ENCODE data around the gene NPB.

The NPB gene

DNA sequence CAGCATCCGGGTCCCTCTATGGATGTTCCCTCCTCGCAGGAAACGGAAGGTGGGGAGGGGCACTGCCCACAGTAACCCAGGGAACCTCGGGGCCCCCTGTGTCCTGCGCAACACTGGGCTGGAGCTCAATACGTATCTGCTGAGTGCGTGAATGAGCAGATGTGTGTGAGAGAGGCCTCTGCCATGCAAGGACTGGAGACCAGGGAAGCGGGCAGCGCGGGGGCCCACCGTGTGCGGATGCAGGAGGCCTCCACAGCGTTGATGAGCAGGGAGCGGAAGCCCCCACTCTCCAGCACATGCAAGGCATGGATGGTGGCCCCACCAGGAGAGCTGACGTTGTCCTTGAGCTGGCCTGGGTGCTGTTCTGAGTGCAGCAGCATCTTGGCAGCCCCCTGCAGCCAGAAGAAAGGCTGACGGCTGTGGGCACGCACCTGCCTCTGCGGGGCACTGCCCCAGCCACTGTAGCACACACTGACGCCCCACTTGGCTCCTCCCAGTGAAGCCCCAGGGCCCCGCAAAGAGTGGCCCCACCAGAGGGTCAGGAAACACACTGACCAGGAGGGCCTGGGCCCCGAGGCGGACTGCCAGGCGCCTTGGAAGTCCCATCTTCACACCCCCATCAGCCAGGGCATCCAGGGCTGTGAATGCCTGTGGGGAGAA, 32.2 kb downstream of the NPB start:
- no peaks in the 10 kb centered on the region for H3K9me3 Mint-ChIP-seq

DNA sequence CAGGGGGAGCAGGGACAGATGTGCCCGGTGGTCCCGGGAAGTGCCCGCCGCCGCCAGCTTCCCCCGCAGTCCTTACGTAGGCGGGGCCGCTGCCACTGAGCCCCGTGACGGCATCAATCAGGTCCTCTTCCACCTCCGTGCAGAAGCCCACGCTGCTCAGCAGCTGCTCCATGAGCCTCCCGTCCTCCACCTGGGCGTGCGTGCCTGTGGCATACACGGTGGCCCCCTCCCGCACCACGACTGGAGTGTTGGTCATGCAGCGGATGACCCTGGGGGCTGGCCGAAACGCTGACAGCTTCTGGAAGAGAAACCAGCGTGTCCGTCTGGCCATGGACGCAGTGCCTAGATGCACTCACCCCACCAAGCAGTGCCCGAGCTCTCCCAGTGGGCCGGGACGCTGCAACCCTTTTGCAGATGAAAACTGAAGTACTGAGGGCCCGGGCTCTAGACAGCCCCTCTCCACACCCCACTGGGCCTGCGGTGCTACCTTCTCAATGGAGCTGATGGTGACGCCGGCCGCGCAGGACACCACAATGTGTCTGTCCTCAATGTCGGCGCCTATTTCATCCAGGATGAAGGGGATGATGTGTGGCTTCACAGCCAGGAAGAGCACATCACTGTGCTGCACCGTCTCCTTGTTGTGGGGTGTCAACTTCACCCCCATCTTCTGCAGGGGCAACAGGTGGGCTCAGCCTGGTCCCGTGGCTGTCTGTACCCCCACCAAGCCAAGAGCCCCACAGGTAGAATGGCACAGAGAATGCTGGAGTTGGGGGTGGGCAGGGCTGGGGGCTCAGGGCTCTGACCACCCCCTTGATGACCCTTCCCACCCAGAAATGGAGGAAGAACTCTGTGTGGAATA, 33.0 kb downstream of the NPB start:
- H3K9me3 Mint-ChIP-seq = no peaks in the 10 kb centered on the region
- H3K4me3 Mint-ChIP-seq = peak overlapping the region; percentile 73 to 88 (median 87)
- H3K27ac Mint-ChIP-seq = no peak overlapping the region
- peaks cover 18% of the 10 kb centered on the region for H3K4me1 Mint-ChIP-seq
- H3K27me3 Mint-ChIP-seq (ENCODE audit: low read depth) = peaks cover 8% of the 10 kb centered on the region
- H3K36me3 Mint-ChIP-seq (ENCODE audit: low read depth) = peaks cover 3% of the 10 kb centered on the region
- TF ChIP-seq, protein P1, sequence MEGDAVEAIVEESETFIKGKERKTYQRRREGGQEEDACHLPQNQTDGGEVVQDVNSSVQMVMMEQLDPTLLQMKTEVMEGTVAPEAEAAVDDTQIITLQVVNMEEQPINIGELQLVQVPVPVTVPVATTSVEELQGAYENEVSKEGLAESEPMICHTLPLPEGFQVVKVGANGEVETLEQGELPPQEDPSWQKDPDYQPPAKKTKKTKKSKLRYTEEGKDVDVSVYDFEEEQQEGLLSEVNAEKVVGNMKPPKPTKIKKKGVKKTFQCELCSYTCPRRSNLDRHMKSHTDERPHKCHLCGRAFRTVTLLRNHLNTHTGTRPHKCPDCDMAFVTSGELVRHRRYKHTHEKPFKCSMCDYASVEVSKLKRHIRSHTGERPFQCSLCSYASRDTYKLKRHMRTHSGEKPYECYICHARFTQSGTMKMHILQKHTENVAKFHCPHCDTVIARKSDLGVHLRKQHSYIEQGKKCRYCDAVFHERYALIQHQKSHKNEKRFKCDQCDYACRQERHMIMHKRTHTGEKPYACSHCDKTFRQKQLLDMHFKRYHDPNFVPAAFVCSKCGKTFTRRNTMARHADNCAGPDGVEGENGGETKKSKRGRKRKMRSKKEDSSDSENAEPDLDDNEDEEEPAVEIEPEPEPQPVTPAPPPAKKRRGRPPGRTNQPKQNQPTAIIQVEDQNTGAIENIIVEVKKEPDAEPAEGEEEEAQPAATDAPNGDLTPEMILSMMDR (IDR thresholded peaks at IDR 0.05; ENCODE audit: unreplicated experiment in 3 of 3) = no peak

More for the DNA sequence above, 32.2 kb downstream of the NPB start:
- peaks cover 18% of the 10 kb centered on the region for H3K4me1 Mint-ChIP-seq
- H3K27me3 Mint-ChIP-seq (ENCODE audit: low read depth) = peaks cover 8% of the 10 kb centered on the region
- TF ChIP-seq, protein P1 (IDR thresholded peaks at IDR 0.05; ENCODE audit: unreplicated experiment in 3 of 3) = no peak
- peaks cover 3% of the 10 kb centered on the region for H3K36me3 Mint-ChIP-seq (ENCODE audit: low read depth)
- H3K27ac Mint-ChIP-seq = no peak overlapping the region
- peak overlapping the region; percentile 50 to 62 (median 50) for H3K4me3 Mint-ChIP-seq

DNA sequence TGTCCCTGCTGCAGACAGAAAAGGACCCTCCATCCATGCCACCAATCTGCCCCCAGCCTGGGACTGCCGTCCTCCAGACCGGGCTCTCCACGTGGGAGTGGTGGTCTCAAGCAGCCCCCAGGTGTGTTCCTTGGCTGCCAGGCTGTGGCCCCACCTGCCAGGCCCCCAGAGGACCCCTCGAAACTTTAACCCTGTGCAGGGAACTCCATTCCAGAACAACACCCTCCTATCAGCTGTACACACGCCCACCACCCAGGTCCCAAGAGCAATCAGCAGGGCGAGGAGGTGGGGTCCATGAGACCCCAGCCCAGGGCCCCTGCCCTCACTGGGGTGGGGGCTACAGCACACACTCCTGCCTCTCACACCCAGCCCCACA, 33.7 kb downstream of the NPB start:
- no peaks in the 10 kb centered on the region for H3K9me3 Mint-ChIP-seq
- peaks cover 3% of the 10 kb centered on the region for H3K36me3 Mint-ChIP-seq (ENCODE audit: low read depth)
- H3K4me3 Mint-ChIP-seq = peak overlapping the region; percentile 73 to 88 (median 87)
- H3K27ac Mint-ChIP-seq = peak overlapping the region in 1 of 3 experiments; percentile 56
- peaks cover 8% of the 10 kb centered on the region for H3K27me3 Mint-ChIP-seq (ENCODE audit: low read depth)
- TF ChIP-seq, protein P1 (IDR thresholded peaks at IDR 0.05; ENCODE audit: unreplicated experiment in 3 of 3) = no peak
- H3K4me1 Mint-ChIP-seq = peaks cover 24% of the 10 kb centered on the region

DNA sequence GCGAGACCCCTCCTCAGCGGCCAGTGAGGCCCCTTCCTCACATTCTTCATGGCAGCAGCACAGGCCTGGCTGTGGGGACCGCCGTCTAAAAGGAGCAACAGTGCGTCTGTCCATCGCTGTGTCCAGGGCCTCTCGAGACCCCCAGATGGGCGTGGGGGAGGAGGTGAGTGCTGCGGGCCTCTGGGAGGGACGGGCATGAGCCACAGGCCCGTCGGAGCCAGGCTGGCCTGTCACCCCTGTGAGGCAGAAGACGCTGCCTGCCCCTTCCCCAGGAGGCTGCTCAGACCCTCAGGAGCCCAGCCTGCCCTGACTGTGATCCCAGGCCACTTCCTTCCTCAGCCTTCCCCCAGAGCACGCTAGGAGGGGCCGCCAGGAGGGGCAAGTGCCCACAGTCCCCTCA, 37.2 kb downstream of the NPB start:
- Mint-ChIP-seq H3K4me3 (peak overlapping the region; percentile 72 to 81 (median 80)), H3K27ac (no peak overlapping the region), H3K4me1 (peaks cover 20% of the 10 kb centered on the region), H3K27me3 (ENCODE audit: low read depth) (peaks cover 4% of the 10 kb centered on the region), H3K9me3 (no peaks in the 10 kb centered on the region), H3K36me3 (ENCODE audit: low read depth) (no peaks in the 10 kb centered on the region)
- TF ChIP-seq, protein P1 (IDR thresholded peaks at IDR 0.05; ENCODE audit: unreplicated experiment in 3 of 3) = no peak

DNA sequence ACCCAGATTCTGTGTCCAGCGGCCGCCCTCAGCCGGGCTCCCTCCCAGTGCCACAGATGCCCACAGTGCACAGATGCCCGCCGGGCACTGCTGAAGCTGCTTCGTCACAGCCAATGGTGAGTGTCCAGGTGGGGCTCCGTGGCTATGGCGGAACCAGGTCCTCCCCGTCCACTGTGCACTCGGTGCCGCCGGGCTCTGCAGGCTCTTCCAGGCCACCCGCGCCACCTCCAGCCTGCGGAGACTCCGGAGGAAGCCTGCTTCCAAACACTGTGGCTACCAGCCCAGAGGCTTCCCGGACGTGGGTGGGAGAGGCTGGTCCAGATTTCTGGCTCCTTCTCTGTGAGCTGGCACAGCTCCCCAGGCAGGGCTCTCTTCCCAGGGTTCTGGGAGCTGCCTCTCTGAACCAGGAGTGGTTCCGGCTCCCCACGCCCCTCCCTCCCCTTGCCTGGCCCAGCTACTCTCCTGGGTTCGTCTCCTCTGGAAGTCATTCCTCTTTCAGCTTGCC, 37.9 kb downstream of the NPB start:
- Mint-ChIP-seq H3K9me3 (no peaks in the 10 kb centered on the region), H3K4me3 (peak overlapping the region in 2 of 3 experiments; percentile 25 to 56), H3K27ac (no peak overlapping the region), H3K4me1 (peaks cover 20% of the 10 kb centered on the region), H3K27me3 (ENCODE audit: low read depth) (peaks cover 4% of the 10 kb centered on the region), H3K36me3 (ENCODE audit: low read depth) (no peaks in the 10 kb centered on the region)
- TF ChIP-seq, protein P1 (IDR thresholded peaks at IDR 0.05; ENCODE audit: unreplicated experiment in 3 of 3) = no peak
